GM19372 (cell line): ENCODE results near the gene NMNAT3.

Source experiments
- ATAC-seq: cut with Tn5 transposase; IDR thresholded peaks from one replicate; pipeline ENCODE4 v1.9.1; 2021; ENCODE audit warnings: mild to moderate bottlenecking, low read depth, moderate library complexity; ENCODE audit not compliant: unreplicated experiment

NMNAT3 gene

GRCh38 chr3:139524841-139525636, 152.7 kb downstream of the NMNAT3 start:
- ATAC-seq = no peak

DNA sequence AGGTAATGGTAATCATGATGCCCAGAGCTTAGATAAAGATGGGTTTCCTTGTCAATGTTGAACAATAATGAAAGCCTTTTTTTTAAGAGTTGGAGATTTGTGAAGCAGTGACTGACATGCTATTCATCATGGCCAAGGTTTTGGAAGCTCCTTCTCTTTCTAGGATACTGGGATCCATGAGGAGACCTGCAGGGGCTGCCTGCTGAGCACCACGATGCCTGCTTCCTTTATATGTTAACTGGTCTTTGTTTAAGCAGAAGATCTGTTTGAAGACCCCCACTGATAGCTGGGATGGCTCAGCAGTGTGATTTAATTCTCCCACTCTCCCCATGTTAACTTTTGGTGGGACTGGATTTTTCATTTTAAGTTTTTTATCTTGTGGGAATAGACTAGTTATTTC, 154.1 kb downstream of the NMNAT3 start:
- ATAC-seq = no peak

- ATAC-seq = no peak
Measured at GRCh38 chr3:139523166-139523565, 154.6 kb downstream of the NMNAT3 start.

DNA sequence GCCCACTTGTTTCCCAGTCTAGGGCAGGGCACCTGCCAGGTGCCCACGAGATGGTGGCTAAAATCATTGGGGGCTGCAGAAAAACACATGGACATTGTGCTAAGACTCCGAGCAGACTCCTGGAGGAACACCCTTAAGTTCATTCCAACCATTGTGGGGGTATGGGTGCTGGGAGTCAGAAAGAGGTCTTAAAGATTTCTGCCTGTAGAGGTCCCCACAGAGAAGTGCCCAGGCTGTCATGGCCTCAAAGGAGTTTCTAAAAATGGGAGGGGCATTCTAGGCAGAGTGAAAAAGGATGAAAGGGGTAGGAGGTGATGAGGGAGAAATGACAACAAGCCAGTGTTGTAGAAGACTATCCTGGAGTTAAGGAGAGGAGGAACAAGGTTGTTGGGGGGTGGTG, 155.4 kb downstream of the NMNAT3 start:
- no peak for ATAC-seq

GRCh38 chr3:139521816-139522215, 156.0 kb downstream of the NMNAT3 start:
- ATAC-seq = no peak

DNA sequence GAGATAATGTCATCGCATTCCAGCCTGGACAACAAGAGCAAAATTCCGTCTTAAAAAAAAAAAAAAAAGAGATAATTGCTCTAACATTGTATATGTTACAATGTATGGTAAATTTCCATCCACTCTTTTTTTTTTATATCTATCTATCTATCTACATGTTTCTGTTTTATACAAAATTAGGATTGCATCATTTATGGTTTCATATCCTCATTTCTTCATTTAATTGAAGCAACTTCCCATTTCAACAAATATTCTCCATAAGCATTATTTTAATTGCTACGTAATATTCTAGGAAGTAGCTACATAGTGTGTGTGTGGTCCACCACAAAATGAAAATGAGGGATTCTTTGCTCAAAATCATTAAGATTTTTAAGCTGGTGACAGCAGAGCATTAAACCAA, 156.6 kb downstream of the NMNAT3 start:
- ATAC-seq = no peak

DNA sequence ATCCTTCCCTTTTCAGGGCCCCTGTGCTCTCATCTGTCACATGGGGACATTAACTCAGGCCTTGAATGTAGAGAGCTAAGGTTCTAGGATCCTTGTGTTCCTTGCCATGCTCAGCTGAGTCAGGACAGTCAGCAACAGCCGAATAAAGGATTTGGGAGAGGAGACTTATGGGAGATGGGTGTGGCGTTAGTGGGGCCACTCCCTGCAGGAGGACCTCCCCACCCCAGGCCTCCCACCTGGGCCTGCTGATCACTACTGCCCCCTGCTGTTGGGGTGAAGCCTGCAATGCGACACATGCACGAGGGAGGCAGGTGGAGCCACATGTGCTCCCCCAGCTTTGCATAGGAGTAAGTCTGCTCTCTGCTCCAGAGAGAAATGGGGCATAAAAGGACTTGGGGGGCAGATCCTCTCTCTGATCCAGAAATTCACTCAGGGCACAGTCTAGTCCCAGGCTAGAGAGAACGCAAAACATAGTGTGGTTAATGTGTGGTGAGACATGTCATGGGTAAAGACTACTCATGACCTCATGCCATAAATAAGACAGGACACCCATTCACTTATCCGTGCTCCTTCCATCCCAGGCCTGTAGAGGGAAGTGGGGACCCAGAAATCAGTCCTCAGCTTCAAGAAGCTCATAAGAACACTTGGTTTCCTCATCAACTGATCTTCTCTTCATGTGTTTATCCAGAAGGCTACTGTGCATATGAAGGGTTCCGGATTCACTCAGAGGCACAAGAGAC, 157.6 kb downstream of the NMNAT3 start:
- ATAC-seq = no peak

DNA sequence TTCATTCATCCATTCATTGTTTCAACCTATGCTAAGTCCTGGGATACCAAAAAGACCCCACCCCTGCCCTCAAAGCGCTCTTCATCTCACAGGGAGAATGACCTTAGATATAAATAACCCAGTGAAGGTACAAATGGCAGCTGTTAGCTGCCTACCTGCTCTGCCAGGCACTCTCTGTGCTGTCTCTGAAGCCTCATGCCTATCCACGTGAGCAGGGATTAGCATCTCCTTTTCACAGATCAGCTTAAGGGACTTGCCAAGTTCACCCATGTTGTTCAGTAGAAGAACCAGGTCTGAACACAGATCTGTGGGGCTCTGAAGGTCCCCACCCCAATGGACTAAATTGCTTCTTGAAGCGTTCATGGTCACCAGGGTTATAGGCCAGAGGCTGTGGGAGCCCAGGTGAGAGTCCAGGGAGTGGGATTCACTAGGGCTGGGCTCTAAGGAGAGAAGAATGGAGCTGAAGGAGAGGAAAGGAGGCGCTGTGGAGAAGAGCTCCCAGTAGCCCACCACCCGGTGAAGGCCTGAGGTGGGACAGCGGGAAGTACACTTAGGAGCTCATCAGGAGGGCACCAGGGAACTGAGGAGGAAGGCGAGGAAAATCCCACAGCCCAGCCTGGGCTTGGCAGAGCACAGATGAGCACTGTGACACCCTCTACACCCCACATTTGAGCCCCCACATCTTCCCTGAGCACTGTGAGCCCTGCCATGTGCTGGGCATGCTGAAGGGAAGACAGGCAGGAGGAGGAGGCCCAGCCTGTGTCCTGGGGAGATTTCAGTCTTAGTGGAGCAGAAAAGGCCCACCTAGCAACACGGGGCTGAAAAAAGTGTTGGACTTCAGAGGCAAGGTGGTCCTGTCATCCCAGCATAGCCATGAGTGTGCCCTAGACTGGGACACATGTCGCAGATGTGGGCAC, 158.6 kb downstream of the NMNAT3 start:
- no peak for ATAC-seq

GRCh38 chr3:139518306-139518705, 159.5 kb downstream of the NMNAT3 start:
- ATAC-seq = no peak

- ATAC-seq = no peak
Measured at GRCh38 chr3:139517321-139518065, 160.3 kb downstream of the NMNAT3 start.

DNA sequence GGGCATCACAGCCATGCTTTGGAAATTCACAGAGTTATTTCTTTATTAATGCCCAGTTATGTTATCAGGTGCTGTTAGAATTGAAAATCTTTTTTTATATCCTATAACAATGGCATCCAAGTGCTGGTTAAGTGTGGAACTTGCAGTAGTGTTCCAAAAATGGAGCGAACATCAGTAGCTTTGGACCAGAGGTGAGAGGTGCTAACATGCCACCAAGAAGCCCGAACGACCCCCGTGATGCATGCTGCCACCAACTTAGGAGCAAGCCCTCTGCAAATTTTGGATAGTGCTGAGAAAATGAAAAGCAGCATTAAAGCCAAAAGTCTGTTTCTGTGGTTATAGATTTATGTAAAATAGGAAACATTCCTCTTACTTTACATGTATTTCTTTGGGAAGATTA, 163.0 kb downstream of the NMNAT3 start:
- ATAC-seq = no peak
